ENCODE data around the gene APPBP2. TPM values are rescaled to one million over a fixed set of nuclear protein-coding genes. Genes with fewer than 3 reads are reported as not detected.
"Not testable (repeated sequence)": the region's sequence is repeated elsewhere in the genome, so short reads cannot be mapped to it uniquely, and the experiment has no call there.

Gene APPBP2, protein sequence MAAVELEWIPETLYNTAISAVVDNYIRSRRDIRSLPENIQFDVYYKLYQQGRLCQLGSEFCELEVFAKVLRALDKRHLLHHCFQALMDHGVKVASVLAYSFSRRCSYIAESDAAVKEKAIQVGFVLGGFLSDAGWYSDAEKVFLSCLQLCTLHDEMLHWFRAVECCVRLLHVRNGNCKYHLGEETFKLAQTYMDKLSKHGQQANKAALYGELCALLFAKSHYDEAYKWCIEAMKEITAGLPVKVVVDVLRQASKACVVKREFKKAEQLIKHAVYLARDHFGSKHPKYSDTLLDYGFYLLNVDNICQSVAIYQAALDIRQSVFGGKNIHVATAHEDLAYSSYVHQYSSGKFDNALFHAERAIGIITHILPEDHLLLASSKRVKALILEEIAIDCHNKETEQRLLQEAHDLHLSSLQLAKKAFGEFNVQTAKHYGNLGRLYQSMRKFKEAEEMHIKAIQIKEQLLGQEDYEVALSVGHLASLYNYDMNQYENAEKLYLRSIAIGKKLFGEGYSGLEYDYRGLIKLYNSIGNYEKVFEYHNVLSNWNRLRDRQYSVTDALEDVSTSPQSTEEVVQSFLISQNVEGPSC
- 10 to 100 TPM; 30.7 to 34.7 TPM for total RNA-seq
- long read RNA-seq, full-length matches to known transcripts = 23 of 32 reads
- long read RNA-seq, partial matches to known transcripts = 3 of 32 reads
- long read RNA-seq, other reads (novel, unspliced or antisense) = 6 of 32 reads

DNA sequence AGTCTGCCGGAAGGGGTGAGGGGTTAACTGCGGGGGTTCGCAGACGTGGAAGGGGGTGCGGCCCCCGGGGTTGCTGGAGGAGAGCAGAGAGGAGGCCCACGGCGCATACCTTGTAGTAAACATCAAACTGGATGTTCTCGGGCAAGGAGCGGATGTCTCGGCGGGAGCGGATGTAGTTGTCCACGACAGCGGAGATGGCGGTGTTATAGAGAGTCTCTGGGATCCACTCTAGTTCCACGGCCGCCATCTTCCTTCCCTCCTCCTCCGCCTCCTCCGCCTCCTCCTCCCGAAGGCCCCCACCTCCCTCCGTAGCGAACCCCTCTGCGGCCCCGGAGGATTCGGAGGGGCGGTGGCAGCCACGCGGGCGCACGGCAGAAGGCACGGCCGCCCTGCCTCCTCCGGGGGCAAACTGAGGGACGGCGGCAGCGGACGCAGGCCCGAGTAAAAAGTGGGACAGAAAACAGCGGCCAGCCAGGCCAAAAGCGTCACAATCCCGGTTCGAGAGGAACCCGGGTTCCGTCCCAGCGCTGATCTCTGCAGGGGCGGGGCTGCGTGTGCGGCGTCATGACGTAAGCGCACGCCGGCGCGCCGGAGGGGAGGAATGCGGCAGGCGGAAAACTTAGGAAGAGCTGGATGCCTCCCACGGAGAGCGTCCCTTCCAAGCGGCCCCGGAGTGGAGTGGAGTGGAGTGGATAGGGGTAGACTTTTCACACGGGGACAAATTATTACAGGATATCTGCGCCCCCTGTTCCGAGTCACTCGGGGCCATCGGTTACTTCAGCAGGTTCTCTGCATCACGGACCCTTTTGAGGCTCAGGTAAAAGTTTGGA, at the start of gene APPBP2:
Gene APPBP2 (minus strand): TSS at position 558 of the 830 bp plus-strand sequence. CDS start 311 bp downstream, at position 247.
- ATAC-seq = peak; percentile 96
- intact Hi-C loops (cut with DNase I, micrococcal nuclease) = no loop called here

GRCh38 chr17:60573236-60574051, 47.4 kb upstream of the APPBP2 start:
- ATAC-seq = no peak
- no peak for DNase-seq

More for the DNA sequence above, at the start of gene APPBP2:
- peak; percentile 86 to 89 for DNase-seq

GRCh38 chr17:60565233-60565632, 39.2 kb upstream of the APPBP2 start:
- intact Hi-C loops (cut with DNase I, micrococcal nuclease) = no loop called here

More at GRCh38 chr17:60573236-60574051, 47.4 kb upstream of the APPBP2 start:
- intact Hi-C loops (cut with DNase I, micrococcal nuclease) = no loop called here

GRCh38 chr17:60563743-60564142, 37.7 kb upstream of the APPBP2 start:
- ATAC-seq (no peak), DNase-seq (no peak)
- intact Hi-C loops (cut with DNase I, micrococcal nuclease) = no loop called here

More at GRCh38 chr17:60565233-60565632, 39.2 kb upstream of the APPBP2 start:
- no peak for ATAC-seq
- DNase-seq = no peak

- ATAC-seq (no peak), DNase-seq (no peak)
- intact Hi-C loops (cut with DNase I, micrococcal nuclease) = no loop called here
Observed at GRCh38 chr17:60562421-60562820, 36.4 kb upstream of the APPBP2 start.

DNA sequence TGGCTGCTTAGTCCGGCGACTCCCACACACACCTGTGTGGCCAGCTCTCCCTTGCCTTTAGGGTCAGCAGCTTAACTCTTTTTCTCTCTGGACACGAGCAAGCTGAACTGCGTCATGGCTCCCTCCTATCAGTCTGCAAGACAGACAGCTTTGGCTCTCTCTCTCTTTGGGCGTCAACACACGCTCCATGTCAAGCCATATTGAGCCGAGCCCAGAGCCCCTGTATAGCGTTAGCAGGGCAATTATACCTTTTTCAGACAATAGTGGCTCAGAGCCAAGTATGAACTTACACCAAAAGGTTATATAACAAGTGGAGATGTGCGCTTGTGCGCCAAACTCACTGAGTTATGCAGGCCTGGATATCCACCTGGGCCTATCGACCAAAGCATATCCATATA, 34.8 kb upstream of the APPBP2 start:
- DNase-seq (no peak), ATAC-seq (no peak)
- intact Hi-C loops (cut with DNase I, micrococcal nuclease) = no loop called here

DNA sequence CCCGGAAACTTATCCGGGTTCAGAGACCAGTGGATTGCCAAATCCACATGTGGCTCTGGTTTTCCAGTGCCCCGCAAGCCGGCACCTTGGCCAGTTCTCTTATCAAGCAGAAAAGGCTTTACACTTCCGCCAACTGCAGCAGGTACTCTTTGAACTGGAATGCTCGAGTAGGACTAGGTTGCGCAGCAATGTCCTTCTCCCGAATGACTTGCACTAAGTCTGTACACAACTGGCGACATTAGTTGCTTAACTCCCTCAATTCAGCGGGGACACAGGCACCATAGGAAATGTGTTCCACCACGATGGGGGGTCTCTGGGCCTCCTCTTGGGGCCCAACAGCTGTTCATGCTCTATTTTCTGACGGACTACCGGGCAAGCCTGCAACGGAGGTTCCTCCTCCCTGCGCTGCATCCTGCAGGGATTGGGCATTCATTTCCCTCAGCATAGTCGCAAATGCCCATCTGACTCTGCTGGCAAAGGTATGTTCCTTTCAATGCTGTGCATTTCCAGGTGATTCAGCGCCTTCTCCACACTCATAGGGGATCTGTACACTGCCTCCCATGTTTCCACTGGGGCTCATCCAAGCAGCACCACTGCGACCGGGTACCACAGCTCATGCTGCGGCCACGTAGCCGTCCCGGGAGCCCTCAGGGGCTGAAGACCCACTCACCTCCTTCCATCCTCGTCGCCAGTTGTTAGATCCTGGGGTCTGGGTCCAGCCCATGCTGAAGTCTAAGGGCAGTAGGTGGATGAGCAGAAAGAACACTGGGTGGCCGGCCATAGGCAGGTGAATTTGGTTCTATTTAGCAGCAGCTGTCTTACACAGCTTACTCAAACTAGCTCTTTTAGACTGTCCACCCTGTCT, 34.2 kb upstream of the APPBP2 start:
- intact Hi-C loops (cut with DNase I, micrococcal nuclease) = no loop called here
- ATAC-seq = no peak
- no peak for DNase-seq

- intact Hi-C loops (cut with DNase I, micrococcal nuclease) = no loop called here
- ATAC-seq = no peak
- DNase-seq = no peak
Observed at GRCh38 chr17:60559659-60559994, 33.6 kb upstream of the APPBP2 start.

DNA sequence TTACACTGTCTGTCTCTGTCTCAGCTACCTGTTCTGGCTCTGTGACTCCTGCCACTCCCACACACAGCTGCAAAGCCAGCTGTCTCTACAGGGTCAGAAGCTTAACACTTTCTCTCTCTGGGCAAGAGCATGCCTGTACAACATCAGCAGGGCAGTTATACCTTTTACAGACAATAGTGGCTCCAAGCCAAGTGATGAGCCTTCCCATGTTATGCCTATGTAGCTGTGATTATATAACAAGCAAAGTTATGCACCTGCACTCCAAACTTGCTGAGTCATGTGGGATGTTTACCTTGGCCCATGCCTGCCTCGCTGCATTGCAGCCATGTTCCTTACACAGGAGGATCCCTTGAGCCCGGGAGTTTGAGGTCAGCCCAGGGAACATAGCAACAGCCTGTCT, 31.8 kb upstream of the APPBP2 start:
- intact Hi-C loops (cut with DNase I, micrococcal nuclease) = no loop called here
- ATAC-seq = no peak
- DNase-seq = no peak

DNA sequence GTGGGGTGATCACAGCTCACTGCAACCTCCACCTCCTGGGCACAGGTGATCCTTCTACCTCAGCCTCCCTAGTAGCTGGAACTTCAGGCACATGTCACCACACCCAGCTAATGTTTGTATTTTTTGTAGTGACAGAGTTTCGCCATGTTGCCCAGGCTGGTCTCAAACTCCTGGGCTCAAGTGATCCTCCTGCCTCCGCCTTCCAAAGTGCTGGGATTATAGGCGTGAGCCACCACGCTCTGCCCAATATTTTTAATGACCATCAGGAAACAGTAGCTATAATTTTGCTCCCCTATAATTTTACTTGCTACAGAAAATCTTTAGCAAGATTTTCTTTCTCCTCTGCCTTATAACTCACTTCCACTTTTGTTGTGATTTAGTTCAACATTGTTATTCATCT, 29.7 kb upstream of the APPBP2 start:
- DNase-seq (no peak), ATAC-seq (no peak)
- intact Hi-C loops (cut with DNase I, micrococcal nuclease) = no loop called here

GRCh38 chr17:60554377-60554788, 28.3 kb upstream of the APPBP2 start:
- no peak for ATAC-seq
- intact Hi-C loops (cut with DNase I, micrococcal nuclease) = no loop called here
- DNase-seq = no peak

DNA sequence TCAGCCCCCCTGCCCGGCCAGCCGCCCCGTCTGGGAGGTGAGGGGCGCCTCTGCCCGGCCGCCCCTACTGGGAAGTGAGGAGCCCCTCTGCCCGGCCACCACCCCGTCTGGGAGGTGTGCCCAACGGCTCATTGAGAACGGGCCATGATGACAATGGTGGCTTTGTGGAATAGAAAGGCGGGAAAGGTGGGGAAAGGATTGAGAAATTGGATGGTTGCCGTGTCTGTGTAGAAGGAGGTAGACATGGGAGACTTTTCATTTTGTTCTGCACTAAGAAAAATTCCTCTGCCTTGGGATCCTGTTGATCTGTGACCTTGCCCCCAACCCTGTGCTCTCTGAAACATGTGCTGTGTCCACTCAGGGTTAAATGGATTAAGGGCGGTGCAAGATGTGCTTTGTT, 26.2 kb upstream of the APPBP2 start:
- ATAC-seq, DNase-seq: not testable (repeated sequence)

DNA sequence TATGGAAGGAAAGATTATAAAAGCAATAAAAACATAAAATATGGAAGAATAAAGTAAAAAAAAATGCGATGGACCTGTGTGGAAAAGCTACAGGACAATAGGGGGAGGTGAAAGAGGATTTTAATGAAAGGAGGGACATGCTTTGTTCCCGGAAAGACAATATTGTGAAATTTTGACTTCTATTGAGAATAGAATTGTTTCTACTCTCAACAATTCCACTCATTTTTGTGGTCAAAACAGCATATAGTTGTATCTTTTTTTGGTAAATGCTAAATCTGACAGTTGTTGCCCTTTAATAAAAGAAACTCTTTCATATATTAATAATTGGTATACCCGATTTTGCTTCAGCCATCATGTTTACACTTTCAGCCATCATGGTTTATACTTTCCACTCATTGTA, 22.9 kb upstream of the APPBP2 start:
- no peak for ATAC-seq

More for the DNA sequence above, 26.2 kb upstream of the APPBP2 start:
- intact Hi-C loops (cut with DNase I, micrococcal nuclease) = not testable (repeated sequence)

GRCh38 chr17:60545465-60546191, 19.6 kb upstream of the APPBP2 start:
- intact Hi-C loops (cut with DNase I, micrococcal nuclease) = no loop called here
- DNase-seq = no peak
- ATAC-seq = no peak

More for the DNA sequence above, 22.9 kb upstream of the APPBP2 start:
- intact Hi-C loops (cut with DNase I, micrococcal nuclease) = no loop called here
- DNase-seq = no peak

DNA sequence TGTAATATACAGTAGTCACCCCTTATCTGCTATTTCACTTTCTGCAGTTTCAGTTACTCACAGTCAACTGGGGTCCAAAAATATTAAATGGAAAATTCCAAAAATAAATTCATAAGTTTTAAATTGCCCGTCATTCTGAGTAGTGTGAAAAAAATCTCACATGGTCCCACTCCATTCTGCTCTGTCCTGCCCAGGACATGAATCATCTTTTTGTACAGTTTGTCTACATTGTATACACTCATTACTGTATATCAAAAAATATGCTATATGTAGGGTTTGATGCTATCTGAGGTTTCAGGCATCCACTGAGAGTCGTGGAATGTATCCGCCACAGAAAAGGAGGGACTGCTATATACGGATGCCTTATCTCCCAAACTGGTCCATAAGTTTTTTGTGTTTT, 16.0 kb upstream of the APPBP2 start:
- intact Hi-C loops (cut with DNase I, micrococcal nuclease) = no loop called here
- DNase-seq (no peak), ATAC-seq (no peak)

DNA sequence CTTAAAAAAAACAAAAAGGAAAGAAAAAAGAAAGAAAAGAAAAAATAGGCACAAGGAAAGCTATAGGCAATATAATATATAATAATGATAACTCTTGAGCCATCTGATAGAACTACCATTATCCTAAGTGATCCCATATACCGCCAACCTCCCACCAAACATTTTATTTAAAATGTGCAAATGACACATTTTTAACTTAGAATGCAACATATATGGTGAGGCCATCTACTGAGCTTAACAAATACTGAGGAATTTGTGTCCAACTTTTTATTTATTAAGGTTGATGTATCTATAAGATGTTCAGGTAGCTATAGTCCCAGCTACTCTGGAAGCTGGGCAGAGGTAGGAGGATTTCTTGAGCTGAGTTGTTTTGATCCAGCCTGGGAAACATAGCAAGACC, 14.4 kb upstream of the APPBP2 start:
- no peak for DNase-seq
- intact Hi-C loops (cut with DNase I, micrococcal nuclease) = no loop called here
- no peak for ATAC-seq

DNA sequence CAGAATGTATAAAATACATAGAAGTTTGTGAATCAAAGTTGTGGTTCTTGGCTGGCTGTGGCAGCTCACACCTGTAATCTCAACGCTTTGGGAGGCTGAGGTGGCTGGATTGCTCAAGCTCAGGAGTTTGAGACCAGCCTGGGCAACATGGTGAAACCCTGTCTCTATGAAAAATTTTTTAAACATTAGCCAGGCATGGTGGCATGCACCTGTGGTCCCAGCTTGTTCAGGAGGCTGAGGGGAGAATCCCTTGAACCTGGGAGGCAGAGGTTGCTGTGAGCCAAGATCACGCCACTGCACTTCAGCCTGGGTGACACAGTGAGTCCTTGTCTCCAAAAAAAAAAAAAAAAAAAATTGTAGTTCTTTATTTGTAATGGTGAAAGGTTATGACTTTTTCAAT, 13.8 kb upstream of the APPBP2 start:
- no peak for ATAC-seq
- no peak for DNase-seq
- intact Hi-C loops (cut with DNase I, micrococcal nuclease) = no loop called here

All from left colon (tissue), 2 donors.